NCI-H460 (cell line): ENCODE results near the gene PSMB5. TPM values are rescaled to one million over a fixed set of nuclear protein-coding genes. Genes with fewer than 3 reads are reported as not detected.

Source experiments
- DNase-seq: peaks from one replicate; pipeline ENCODE4 v3.0.0-alpha.2; 2016; ENCODE audit warnings: low read depth; ENCODE audit errors: extremely low read depth
- total RNA-seq: library from RNA; depleted of rRNA; stranded (reverse); fragments of >200 nt; shearing (Covaris generic); gene quantifications from 2 replicates; pipeline ENCODE4 v1.2.3, GENCODE V29; 2014

The PSMB5 gene
- total RNA-seq, 1 experiment from 2014 or later: 254 TPM

- DNase-seq: no peak
Observed at GRCh38 chr14:23045419-23046357, 11.0 kb upstream of the PSMB5 start.

- no peak for DNase-seq
Observed at GRCh38 chr14:23044840-23045239, 10.1 kb upstream of the PSMB5 start.

- DNase-seq: no peak
Observed at GRCh38 chr14:23043754-23044153, 9.1 kb upstream of the PSMB5 start.

GRCh38 chr14:23043145-23043544 lies 8.4 kb upstream of the PSMB5 start:
- DNase-seq: no peak

- no peak for DNase-seq
Observed at GRCh38 chr14:23042162-23042965, 7.7 kb upstream of the PSMB5 start, which contains the start of gene PSMB11. PSMB11 (plus strand) TSS chr14:23042212; CDS start chr14:23042226, 14 bp downstream.

- DNase-seq: no peak
Observed at GRCh38 chr14:23041729-23042128, 7.0 kb upstream of the PSMB5 start.

GRCh38 chr14:23040100-23040499 lies 5.4 kb upstream of the PSMB5 start:
- DNase-seq: no peak

GRCh38 chr14:23035303-23036144 lies 824 bp upstream of the PSMB5 start:
- no peak for DNase-seq

GRCh38 chr14:23033801-23034497 lies 751 bp downstream of the PSMB5 start:
- no peak for DNase-seq

GRCh38 chr14:23033251-23033727 lies 1.4 kb downstream of the PSMB5 start:
- no peak for DNase-seq

GRCh38 chr14:23030936-23031335 lies 3.8 kb downstream of the PSMB5 start:
- no peak for DNase-seq

GRCh38 chr14:23028799-23029198 lies 5.9 kb downstream of the PSMB5 start:
- no peak for DNase-seq

GRCh38 chr14:23025151-23025814 lies 9.4 kb downstream of the PSMB5 start:
- DNase-seq: no peak

- DNase-seq: no peak
Observed at GRCh38 chr14:23024612-23025075, 10.1 kb downstream of the PSMB5 start.

- no peak for DNase-seq
Observed at GRCh38 chr14:23023795-23024152, 10.9 kb downstream of the PSMB5 start.

- no peak for DNase-seq
Observed at GRCh38 chr14:23023022-23023794, 11.5 kb downstream of the PSMB5 start.

GRCh38 chr14:23021889-23022442 lies 12.7 kb downstream of the PSMB5 start:
- DNase-seq: no peak

- DNase-seq: no peak
Observed at GRCh38 chr14:23021434-23021833, 13.3 kb downstream of the PSMB5 start.
